Upper lobe of left lung (tissue), 4 donors: ENCODE measurements around the gene SLC38A3.

Experiments used
- POLR2A ChIP-seq, 4 donors: fragments of 450-650 bp; IDR thresholded peaks; one replicate each; pipeline ENCODE4 v1.5.1; 2016 to 2017; ENCODE audit warnings: antibody characterized with exemption in 4 of 4, mild to moderate bottlenecking in 2 of 4
- TF ChIP-seq, protein P1 (sequence below), 6 experiments: fragments of 450-650 bp in 4 of 6; fragments of 200-600 bp in 2 of 6; sonication (generic) in 2 of 6; IDR thresholded peaks; one replicate each; pipeline ENCODE4 v1.5.1; 2016 to 2019; ENCODE audit warnings: antibody characterized with exemption in 6 of 6

DNA sequence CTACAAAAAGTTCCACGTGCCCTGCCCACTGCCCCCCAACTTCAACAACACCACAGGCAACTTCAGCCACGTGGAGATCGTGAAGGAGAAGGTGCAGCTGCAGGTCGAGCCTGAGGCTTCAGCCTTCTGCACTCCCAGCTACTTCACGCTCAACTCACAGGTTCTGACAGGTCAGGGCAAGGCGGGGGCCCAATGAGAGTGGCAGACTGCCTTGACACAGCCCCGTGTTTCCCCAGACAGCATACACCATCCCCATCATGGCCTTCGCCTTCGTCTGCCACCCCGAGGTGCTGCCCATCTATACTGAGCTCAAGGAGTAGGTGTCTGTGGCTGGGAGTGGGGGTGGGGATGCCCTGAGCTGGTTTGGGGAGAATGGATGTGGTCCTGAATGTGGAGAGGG lies 12.6 kb downstream of the SLC38A3 start:
- TF ChIP-seq POLR2A (IDR thresholded peaks at IDR 0.05): no peak
- TF ChIP-seq, protein P1, sequence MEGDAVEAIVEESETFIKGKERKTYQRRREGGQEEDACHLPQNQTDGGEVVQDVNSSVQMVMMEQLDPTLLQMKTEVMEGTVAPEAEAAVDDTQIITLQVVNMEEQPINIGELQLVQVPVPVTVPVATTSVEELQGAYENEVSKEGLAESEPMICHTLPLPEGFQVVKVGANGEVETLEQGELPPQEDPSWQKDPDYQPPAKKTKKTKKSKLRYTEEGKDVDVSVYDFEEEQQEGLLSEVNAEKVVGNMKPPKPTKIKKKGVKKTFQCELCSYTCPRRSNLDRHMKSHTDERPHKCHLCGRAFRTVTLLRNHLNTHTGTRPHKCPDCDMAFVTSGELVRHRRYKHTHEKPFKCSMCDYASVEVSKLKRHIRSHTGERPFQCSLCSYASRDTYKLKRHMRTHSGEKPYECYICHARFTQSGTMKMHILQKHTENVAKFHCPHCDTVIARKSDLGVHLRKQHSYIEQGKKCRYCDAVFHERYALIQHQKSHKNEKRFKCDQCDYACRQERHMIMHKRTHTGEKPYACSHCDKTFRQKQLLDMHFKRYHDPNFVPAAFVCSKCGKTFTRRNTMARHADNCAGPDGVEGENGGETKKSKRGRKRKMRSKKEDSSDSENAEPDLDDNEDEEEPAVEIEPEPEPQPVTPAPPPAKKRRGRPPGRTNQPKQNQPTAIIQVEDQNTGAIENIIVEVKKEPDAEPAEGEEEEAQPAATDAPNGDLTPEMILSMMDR (IDR thresholded peaks at IDR 0.05): no peak
